Measurements from ENCODE around the gene ZFR. TPM values are rescaled to one million over a fixed set of nuclear protein-coding genes. Genes with fewer than 3 reads are reported as not detected.

Gene ZFR
- total RNA-seq, 1 donor from 2014 or later = 131 TPM

DNA sequence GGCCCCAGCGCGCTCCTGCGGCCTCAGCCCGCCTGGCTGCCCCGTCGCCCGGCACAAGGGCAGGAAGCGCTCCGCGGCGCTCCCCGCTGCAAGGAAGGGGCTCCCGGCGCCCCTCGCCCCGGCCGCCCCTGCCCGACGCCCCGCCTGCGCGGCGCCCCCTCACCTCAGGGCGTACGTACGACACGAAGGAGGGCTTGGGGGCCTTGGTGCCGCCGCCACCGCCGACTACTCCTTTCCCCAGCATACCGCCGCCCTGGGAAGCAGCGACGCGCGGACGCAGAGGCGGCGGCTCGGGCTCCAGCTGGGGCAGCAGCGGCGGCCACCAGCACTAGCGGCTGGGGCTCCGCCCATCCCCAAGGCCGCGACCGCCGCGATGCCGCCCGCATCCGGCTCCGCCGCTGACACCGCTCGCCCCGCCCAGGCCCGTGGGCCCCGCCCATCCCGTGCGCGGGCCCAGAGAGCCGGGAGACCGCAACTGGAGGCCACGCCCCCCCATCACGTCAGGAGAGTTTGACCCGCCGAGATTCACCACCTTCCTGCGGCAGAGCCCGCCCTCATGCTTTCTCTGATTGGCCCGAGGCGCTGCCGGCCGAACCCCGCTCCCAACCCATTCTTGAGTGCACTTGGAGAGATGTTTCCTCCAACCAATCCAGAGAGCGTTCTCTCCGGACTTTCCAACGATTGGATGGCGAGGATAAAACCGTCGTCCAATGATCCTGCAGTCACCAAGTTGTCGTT lies 131.8 kb downstream of the ZFR start, which contains the start of gene MTMR12:
Gene MTMR12, minus strand, starts transcription at position 345 of the 738 bp plus-strand sequence. Its CDS starts 101 bp downstream, at position 244.
- Mint-ChIP-seq H3K4me3 (peak within 1 kb of the TSS; percentile 97), H3K36me3 (peaks cover 12% of the 10 kb centered on the region), H3K9me3 (no peaks in the 10 kb centered on the region), H3K27ac (peak within 1 kb of the TSS; percentile 93), H3K4me1 (peaks cover 10% of the 10 kb centered on the region), H3K27me3 (ENCODE audit: insufficient read depth, low read depth) (peaks cover 4% of the 10 kb centered on the region)
- peaks cover 46% of the 10 kb centered on the region for H3K79me2 ChIP-seq (ENCODE audit: low read depth)
- peak; percentile 100 for DNase-seq (ENCODE audit: low spot score)
- H3K4me1 ChIP-seq = peaks cover 9% of the 10 kb centered on the region
- peak within 1 kb of the TSS; percentile 90 for H3K27ac ChIP-seq
- peak within 1 kb of the TSS; percentile 86 for H3K4me2 ChIP-seq
- TF ChIP-seq, protein P1, sequence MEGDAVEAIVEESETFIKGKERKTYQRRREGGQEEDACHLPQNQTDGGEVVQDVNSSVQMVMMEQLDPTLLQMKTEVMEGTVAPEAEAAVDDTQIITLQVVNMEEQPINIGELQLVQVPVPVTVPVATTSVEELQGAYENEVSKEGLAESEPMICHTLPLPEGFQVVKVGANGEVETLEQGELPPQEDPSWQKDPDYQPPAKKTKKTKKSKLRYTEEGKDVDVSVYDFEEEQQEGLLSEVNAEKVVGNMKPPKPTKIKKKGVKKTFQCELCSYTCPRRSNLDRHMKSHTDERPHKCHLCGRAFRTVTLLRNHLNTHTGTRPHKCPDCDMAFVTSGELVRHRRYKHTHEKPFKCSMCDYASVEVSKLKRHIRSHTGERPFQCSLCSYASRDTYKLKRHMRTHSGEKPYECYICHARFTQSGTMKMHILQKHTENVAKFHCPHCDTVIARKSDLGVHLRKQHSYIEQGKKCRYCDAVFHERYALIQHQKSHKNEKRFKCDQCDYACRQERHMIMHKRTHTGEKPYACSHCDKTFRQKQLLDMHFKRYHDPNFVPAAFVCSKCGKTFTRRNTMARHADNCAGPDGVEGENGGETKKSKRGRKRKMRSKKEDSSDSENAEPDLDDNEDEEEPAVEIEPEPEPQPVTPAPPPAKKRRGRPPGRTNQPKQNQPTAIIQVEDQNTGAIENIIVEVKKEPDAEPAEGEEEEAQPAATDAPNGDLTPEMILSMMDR (IDR thresholded peaks at IDR 0.05) = no peak
- no peak for TF ChIP-seq EZH2 (IDR thresholded peaks at IDR 0.05)
- no peak for TF ChIP-seq EZH2phosphoT487 (IDR thresholded peaks at IDR 0.05)
- peaks cover 11% of the 10 kb centered on the region for H4K20me1 ChIP-seq (ENCODE audit: low read depth)
- H3K9me3 ChIP-seq (ENCODE audit: low read depth) = no peaks in the 10 kb centered on the region
- H3K27me3 ChIP-seq = no peaks in the 10 kb centered on the region
- peak within 1 kb of the TSS; percentile 100 for H3K4me3 ChIP-seq
- H3K36me3 ChIP-seq = no peaks in the 10 kb centered on the region
- peak within 1 kb of the TSS; percentile 93 for H2AFZ ChIP-seq (replicated peaks)
- H3K9ac ChIP-seq = peak within 1 kb of the TSS; percentile 82
- peaks cover 14% of the 10 kb centered on the region for H3F3A ChIP-seq (ENCODE audit: low read depth)

DNA sequence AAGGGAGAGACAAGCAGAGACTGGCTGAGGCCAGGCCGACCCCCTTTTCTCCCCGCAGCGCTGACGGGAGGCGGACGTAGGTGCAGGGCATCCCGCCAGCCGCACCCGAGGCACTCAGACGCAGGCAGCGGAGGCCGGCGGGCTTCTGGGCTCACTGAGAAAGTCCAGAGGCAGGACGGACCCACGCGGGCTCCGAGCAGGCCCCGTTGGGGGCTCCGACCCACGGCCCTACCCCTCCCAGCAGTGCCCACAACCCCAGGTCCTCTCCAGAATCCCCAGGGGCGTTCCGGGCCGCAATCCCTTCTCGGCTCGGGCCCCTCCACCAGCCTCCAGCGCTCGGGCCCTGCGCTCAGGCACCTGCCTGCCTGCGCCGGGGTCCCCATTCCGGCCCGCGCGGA lies 132.3 kb downstream of the ZFR start:
- Histone ChIP-seq H3K79me2 (ENCODE audit: low read depth) (peaks cover 51% of the 10 kb centered on the region), H3K27me3 (no peaks in the 10 kb centered on the region), H3K4me2 (peak overlapping the region; percentile 86), H3K27ac (peak overlapping the region; percentile 90), H3K36me3 (no peaks in the 10 kb centered on the region), H3K4me3 (peak overlapping the region; percentile 100), H3K9ac (peak overlapping the region; percentile 82), H4K20me1 (ENCODE audit: low read depth) (peaks cover 17% of the 10 kb centered on the region), H3F3A (ENCODE audit: low read depth) (peaks cover 14% of the 10 kb centered on the region), H2AFZ (replicated peaks) (peak overlapping the region; percentile 93), H3K4me1 (peaks cover 9% of the 10 kb centered on the region), H3K9me3 (ENCODE audit: low read depth) (no peaks in the 10 kb centered on the region)
- TF ChIP-seq, protein P1 (IDR thresholded peaks at IDR 0.05) = no peak
- TF ChIP-seq EZH2 (IDR thresholded peaks at IDR 0.05) = peak; percentile 44
- peaks cover 10% of the 10 kb centered on the region for H3K4me1 Mint-ChIP-seq
- peak overlapping the region; percentile 6 for H3K27ac Mint-ChIP-seq
- H3K27me3 Mint-ChIP-seq (ENCODE audit: insufficient read depth, low read depth) = peaks cover 2% of the 10 kb centered on the region
- DNase-seq (ENCODE audit: low spot score) = peak; percentile 67
- H3K9me3 Mint-ChIP-seq = no peaks in the 10 kb centered on the region
- peaks cover 14% of the 10 kb centered on the region for H3K36me3 Mint-ChIP-seq
- H3K4me3 Mint-ChIP-seq = peak overlapping the region; percentile 93

DNA sequence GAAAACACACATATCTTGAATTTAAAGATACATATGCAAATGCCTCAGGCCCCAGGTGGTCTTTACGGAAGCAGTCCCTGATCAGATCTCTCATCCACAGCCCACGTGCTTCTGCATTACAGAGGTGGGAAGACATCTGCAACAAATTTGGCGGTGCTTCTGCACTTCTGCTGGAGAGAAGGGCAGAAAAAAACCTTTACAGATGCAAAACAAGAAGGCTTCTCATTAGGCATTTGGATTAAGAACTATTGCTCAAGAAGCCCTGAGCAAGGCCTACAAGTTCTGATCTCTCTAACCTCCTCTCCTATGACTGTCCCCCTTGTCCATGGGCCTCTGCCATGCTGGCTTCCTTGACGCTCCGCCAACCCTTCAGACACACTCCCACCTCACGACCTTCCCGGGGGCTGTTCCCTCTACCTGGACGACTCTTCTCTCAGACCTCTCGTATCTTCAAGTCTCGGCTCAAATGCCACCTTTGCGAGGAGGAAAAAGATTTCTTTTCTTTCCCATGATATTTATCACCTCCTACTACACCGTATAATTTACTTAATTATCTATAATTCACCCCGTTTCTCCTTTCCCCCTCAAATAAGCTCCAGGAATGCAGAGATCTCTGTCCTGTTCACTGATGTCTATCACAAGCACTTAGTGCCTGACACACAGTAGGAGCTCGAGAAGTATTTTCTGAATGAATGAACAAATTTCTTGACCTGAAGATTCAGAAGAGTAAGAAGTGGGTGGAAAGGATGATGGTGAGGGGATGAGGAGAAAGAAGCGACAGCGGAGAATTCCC lies 132.9 kb downstream of the ZFR start:
- TF ChIP-seq, protein P1 (IDR thresholded peaks at IDR 0.05) = no peak
- no peak for TF ChIP-seq EZH2 (IDR thresholded peaks at IDR 0.05)
- TF ChIP-seq EZH2phosphoT487 (IDR thresholded peaks at IDR 0.05) = no peak
- peak overlapping the region; percentile 86 for H3K4me2 ChIP-seq
- peak overlapping the region; percentile 93 for H2AFZ ChIP-seq (replicated peaks)
- peak overlapping the region; percentile 90 for H3K27ac ChIP-seq
- H3K79me2 ChIP-seq (ENCODE audit: low read depth) = peaks cover 57% of the 10 kb centered on the region
- H3F3A ChIP-seq (ENCODE audit: low read depth) = peaks cover 14% of the 10 kb centered on the region
- DNase-seq (ENCODE audit: low spot score) = peak; percentile 15
- peaks cover 10% of the 10 kb centered on the region for H3K4me1 Mint-ChIP-seq
- H3K27me3 ChIP-seq = no peaks in the 10 kb centered on the region
- peaks cover 2% of the 10 kb centered on the region for H3K27me3 Mint-ChIP-seq (ENCODE audit: insufficient read depth, low read depth)
- H3K9me3 Mint-ChIP-seq = no peaks in the 10 kb centered on the region
- no peaks in the 10 kb centered on the region for H3K36me3 ChIP-seq
- peak overlapping the region; percentile 100 for H3K4me3 ChIP-seq
- peaks cover 15% of the 10 kb centered on the region for H3K36me3 Mint-ChIP-seq
- H3K9ac ChIP-seq = peak overlapping the region; percentile 82
- peaks cover 22% of the 10 kb centered on the region for H4K20me1 ChIP-seq (ENCODE audit: low read depth)
- peak overlapping the region; percentile 93 for H3K4me3 Mint-ChIP-seq
- H3K27ac Mint-ChIP-seq = peak overlapping the region; percentile 6
- no peaks in the 10 kb centered on the region for H3K9me3 ChIP-seq (ENCODE audit: low read depth)
- peaks cover 9% of the 10 kb centered on the region for H3K4me1 ChIP-seq

Measured in neural progenitor cell (in vitro differentiated cells).